C4-2B (cell line): ENCODE results near the gene NLRC5.
"Not testable (repeated sequence)": the region's sequence is repeated elsewhere in the genome, so short reads cannot be mapped to it uniquely, and the experiment has no call there.

Source experiments
- H3K27ac ChIP-seq: fragments of 450-650 bp; 2 replicates; pipeline ENCODE4 v1.5.1; 2017
- CTCF ChIP-seq: fragments of 450-650 bp; conservative IDR thresholded peaks from 2 replicates; pipeline ENCODE4 v1.5.1; 2017; ENCODE audit warnings: mild to moderate bottlenecking
- ZFX ChIP-seq: fragments of 450-650 bp; IDR thresholded peaks from 2 replicates; pipeline ENCODE4 v1.6.1; 2017

NLRC5 gene

GRCh38 chr16:57094911-57095310, 105.6 kb downstream of the NLRC5 start:
- TF ChIP-seq CTCF, result no peak
- no peak for TF ChIP-seq ZFX
- H3K27ac ChIP-seq, result no peak overlapping the region

- TF ChIP-seq ZFX, result no peak
- no peak for TF ChIP-seq CTCF
- H3K27ac ChIP-seq, result no peak overlapping the region
Measured at GRCh38 chr16:57096192-57096591, 106.8 kb downstream of the NLRC5 start.

GRCh38 chr16:57096793-57097192, 107.4 kb downstream of the NLRC5 start:
- TF ChIP-seq ZFX, result no peak
- no peak for TF ChIP-seq CTCF
- no peak overlapping the region for H3K27ac ChIP-seq

GRCh38 chr16:57098188-57098841, 109.0 kb downstream of the NLRC5 start:
- TF ChIP-seq CTCF, result no peak
- no peak overlapping the region for H3K27ac ChIP-seq

GRCh38 chr16:57099965-57100364, 110.6 kb downstream of the NLRC5 start:
- H3K27ac ChIP-seq, result not testable (repeated sequence)

GRCh38 chr16:57100445-57100844, 111.1 kb downstream of the NLRC5 start:
- no peak overlapping the region for H3K27ac ChIP-seq
- no peak for TF ChIP-seq ZFX
- TF ChIP-seq CTCF, result no peak

- TF ChIP-seq CTCF, result no peak
- TF ChIP-seq ZFX, result no peak
- no peak overlapping the region for H3K27ac ChIP-seq
Measured at GRCh38 chr16:57102888-57103851, 113.8 kb downstream of the NLRC5 start.
